Measurements from ENCODE around the gene INHBE. TPM values are rescaled to one million over a fixed set of nuclear protein-coding genes. Genes with fewer than 3 reads are reported as not detected.
A peak's percentile ranks its signal among the peaks of the same experiment; 100 is the strongest.

INHBE gene
- total and polyA plus RNA-seq, 2 of the 8 experiments (the other 6 are each of a cell fraction or from before 2014, with no cell fraction given), result 10.2 to 18.8 TPM

GRCh38 chr12:57434517-57435223 lies 20.4 kb upstream of the INHBE start, which contains the start of gene INHBC:
INHBC (plus strand) TSS chr12:57434784; CDS start chr12:57434887, 103 bp downstream.
- 76% methylated on average over 8 of the region's 8 CpGs; no CpG with 5 or more reads in 1 of the 2 experiments for WGBS, 2 experiments (ENCODE audit: extremely low coverage in 1 of 2, insufficient coverage in 1 of 2, insufficient read length in 1 of 2, insufficient replicate concordance in 2 of 2, low coverage in 1 of 2, low lambda C conversion rate in 2 of 2, missing lambda C conversion rate in 1 of 2)
- no peak for TF ChIP-seq CTBP2 (IDR thresholded peaks at IDR 0.05; ENCODE audit: borderline replicate concordance, insufficient read depth, insufficient read length, low read length)
- TF ChIP-seq SIX5 (IDR thresholded peaks at IDR 0.05; ENCODE audit: low read depth, low read length), result no peak
- no peak for TF ChIP-seq RAD21 (IDR thresholded peaks at IDR 0.05 in 1 of 2, conservative IDR thresholded peaks at IDR 0.05 in 1 of 2; ENCODE audit: low read depth in 2 of 2, low read length in 2 of 2)
- TF ChIP-seq PHF8 (conservative IDR thresholded peaks at IDR 0.05; ENCODE audit: low read depth, low read length), result no peak
- no peak for TF ChIP-seq YY1 (IDR thresholded peaks at IDR 0.05; ENCODE audit: low read depth, low read length)
- TF ChIP-seq NANOG (IDR thresholded peaks at IDR 0.05; ENCODE audit: insufficient read depth, low read depth, low read length, poor library complexity, severe bottlenecking), result no peak
- TF ChIP-seq SRF (IDR thresholded peaks at IDR 0.05; ENCODE audit: low read depth, low read length), result no peak
- TF ChIP-seq GTF2F1 (IDR thresholded peaks at IDR 0.05; ENCODE audit: borderline replicate concordance, low read depth, low read length), result no peak
- no peak for TF ChIP-seq TAF1 (IDR thresholded peaks at IDR 0.05; ENCODE audit: low read depth, low read length)
- no peak for TF ChIP-seq POLR2A (IDR thresholded peaks at IDR 0.05; ENCODE audit: control extremely low read depth in 1 of 2, low read depth in 2 of 2, low read length in 2 of 2)
- POLR2A ChIA-PET (ENCODE audit: partially characterized antibody), result interaction anchor here (0.6 to 13.2 kb wide), 6 partner anchors 11 to 192 kb away, joined by 3 to 168 read pairs (median 4); partner anchors contain the start of genes GLI1 and INHBE

More at GRCh38 chr12:57434517-57435223, 20.4 kb upstream of the INHBE start, which contains the start of gene INHBC:
- Histone ChIP-seq H2BK5ac (ENCODE audit: low read depth, low read length) (no peak within 1 kb of the TSS; the same call in 1 of the 2 replicates), H4K5ac (ENCODE audit: insufficient read length, low read depth, low read length) (no peak within 1 kb of the TSS), H3K9ac (replicated peaks in 1 of 4; ENCODE audit: extremely low read depth in 1 of 4, low read depth in 3 of 4, low read length in 3 of 4) (no peak within 1 kb of the TSS), H3K56ac (replicated peaks; ENCODE audit: insufficient read length, low read depth, low read length) (no peak within 1 kb of the TSS), H3K23me2 (ENCODE audit: low read depth, low read length) (peaks cover 3% of the 10 kb centered on the region; the same call in 1 of the 2 replicates), H3K36me3 (ENCODE audit: control insufficient read depth in 2 of 4, insufficient read depth in 4 of 4, low read length in 3 of 4) (no peaks in the 10 kb centered on the region), H3K27me3 (replicated peaks in 1 of 4; ENCODE audit: control insufficient read depth in 3 of 4, extremely low read depth in 1 of 4, insufficient read depth in 3 of 4, low read length in 3 of 4) (no peaks in the 10 kb centered on the region), H2BK120ac (replicated peaks; ENCODE audit: low read depth, low read length) (peak within 1 kb of the TSS; percentile 57), H2BK15ac (ENCODE audit: low read length) (peak within 1 kb of the TSS; percentile 83), H3K79me1 (ENCODE audit: low read depth, low read length) (no peaks in the 10 kb centered on the region; the same call in 1 of the 2 replicates), H3K14ac (ENCODE audit: insufficient read length) (no peak within 1 kb of the TSS), H3K23ac (ENCODE audit: insufficient read length) (no peak within 1 kb of the TSS), H2BK12ac (ENCODE audit: low read depth, low read length) (no peak within 1 kb of the TSS), H2BK20ac (ENCODE audit: low read length) (no peak within 1 kb of the TSS), H4K8ac (ENCODE audit: extremely low read depth, insufficient read depth, low read length) (peak within 1 kb of the TSS; percentile 79), H4K91ac (replicated peaks; ENCODE audit: insufficient read length, low read length) (peak within 1 kb of the TSS; percentile 15), H3K27ac (ENCODE audit: low read depth, low read length) (no peak within 1 kb of the TSS), H3K18ac (ENCODE audit: extremely low read depth, low read length) (no peak within 1 kb of the TSS; the same call in 1 of the 2 replicates), H3K4me2 (ENCODE audit: insufficient read depth in 1 of 2, low read depth in 2 of 2, low read length in 2 of 2) (no peak within 1 kb of the TSS), H3K79me2 (ENCODE audit: control insufficient read depth in 1 of 2, insufficient read depth in 2 of 2, low read length in 2 of 2) (peaks cover 0 to 6% of the 10 kb centered on the region in 2 experiments; a peak in 2 of 4 replicates), H3K4me3 (ENCODE audit: extremely low read depth in 1 of 4, insufficient read depth in 2 of 4, low read depth in 3 of 4, low read length in 4 of 4) (no peak within 1 kb of the TSS), H3K4me1 (replicated peaks in 1 of 4; ENCODE audit: control insufficient read depth in 3 of 4, insufficient read depth in 4 of 4, low read length in 3 of 4) (peaks cover 0 to 3% (median under 1%) of the 10 kb centered on the region in 4 experiments; a peak in 1 of 7 replicates), H3K9me3 (ENCODE audit: insufficient read depth in 2 of 2, low read depth in 1 of 2, low read length in 1 of 2) (no peaks in the 10 kb centered on the region), H2AFZ (ENCODE audit: low read length) (peak within 1 kb of the TSS; percentile 67), H4K20me1 (replicated peaks in 1 of 2; ENCODE audit: control insufficient read depth in 1 of 2, insufficient read depth in 2 of 2, low read length in 2 of 2) (no peaks in the 10 kb centered on the region), H3K4ac (replicated peaks; ENCODE audit: insufficient read length, low read depth, low read length) (peak within 1 kb of the TSS; percentile 37), H2AK5ac (ENCODE audit: low read depth, low read length) (no peak within 1 kb of the TSS)
- DNase-seq (ENCODE audit: low read depth in 1 of 2, low spot score in 2 of 2) (no peak), FAIRE-seq (no peak)
- CTCF ChIA-PET (ENCODE audit: partially characterized antibody), result interaction anchor here (0.6 to 7.7 kb wide), 9 partner anchors 18 to 169 kb away, joined by 3 to 112 read pairs (median 3); partner anchors contain the start of gene INHBE
